SHP77 (cell line): Measurements from ENCODE around the gene MAP7.
"Not testable (repeated sequence)": the region's sequence is repeated elsewhere in the genome, so short reads cannot be mapped to it uniquely, and the experiment has no call there.

Experiments used
- DNase-seq, 2 experiments: peaks; one replicate each; lab custom pipeline; 2025; lab: John Stamatoyannopoulos, UW

Gene MAP7

DNA sequence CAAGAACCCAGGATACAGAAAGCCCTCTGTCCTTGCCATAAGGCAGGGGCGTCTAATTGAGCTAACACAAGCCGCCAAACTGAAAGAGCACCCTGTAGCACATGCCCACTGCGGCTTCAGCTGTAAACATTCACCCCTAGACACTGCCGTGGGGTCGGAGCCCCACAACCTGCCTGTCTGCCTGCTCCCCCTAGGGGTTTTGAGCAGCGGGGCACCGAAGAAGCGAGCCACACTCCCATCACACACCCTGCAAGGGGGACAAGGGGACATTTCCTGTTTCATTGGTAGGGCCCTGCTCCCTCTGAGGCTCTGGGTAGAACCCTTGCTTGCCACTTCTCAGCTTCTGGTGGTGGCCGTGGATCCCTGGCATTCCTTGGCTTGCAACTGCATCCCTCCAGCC, 215.4 kb downstream of the MAP7 start:
- no peak for DNase-seq

DNA sequence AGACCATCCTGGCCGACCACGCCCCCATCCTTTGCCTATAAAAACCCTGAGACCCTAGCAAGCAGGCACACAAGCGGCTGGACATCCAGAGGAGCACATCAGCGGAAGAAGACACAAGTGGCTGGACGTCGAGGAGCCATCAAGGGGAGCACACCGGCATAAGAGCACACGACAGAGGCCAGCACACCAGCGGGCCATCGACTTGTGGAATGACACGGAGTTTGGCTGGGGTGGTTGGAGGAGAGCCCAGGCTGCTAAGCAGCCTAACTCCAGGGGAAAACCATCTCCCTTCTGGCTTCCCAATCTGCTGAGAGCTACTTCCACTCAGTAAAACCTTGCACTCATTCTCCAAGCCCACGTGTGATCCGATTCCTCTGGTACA, 215.8 kb downstream of the MAP7 start:
- DNase-seq, result no peak

DNA sequence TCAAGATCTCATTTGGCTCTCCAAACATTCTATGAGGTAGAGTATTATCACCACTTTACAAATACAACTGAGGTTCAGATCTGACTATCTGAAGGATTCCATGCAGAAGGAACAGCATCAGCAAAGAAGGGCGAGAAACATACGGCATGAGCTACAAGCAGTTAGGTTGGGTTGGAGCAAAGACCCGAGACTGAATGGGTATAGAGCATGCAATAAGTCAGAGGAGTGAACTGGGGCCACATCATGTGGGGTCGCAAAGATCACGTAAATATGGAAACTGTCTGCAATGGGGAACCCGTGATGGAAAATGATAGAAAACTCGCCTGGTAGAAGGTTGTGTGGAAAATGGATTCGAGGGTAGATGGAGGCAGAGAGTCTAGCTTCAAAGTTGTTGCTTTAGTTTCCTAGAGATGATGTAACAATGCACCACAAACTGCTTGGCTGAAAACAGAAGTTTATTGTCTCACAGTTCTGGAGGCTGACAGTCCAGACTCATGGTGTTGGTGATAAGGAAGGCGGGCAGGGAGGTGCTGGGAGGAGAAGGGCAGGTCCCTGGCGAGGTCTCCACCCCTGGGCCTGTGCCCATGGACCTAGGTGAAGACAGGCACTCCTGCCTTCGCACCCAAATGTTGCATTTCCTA, 216.3 kb downstream of the MAP7 start:
- no peak for DNase-seq

DNA sequence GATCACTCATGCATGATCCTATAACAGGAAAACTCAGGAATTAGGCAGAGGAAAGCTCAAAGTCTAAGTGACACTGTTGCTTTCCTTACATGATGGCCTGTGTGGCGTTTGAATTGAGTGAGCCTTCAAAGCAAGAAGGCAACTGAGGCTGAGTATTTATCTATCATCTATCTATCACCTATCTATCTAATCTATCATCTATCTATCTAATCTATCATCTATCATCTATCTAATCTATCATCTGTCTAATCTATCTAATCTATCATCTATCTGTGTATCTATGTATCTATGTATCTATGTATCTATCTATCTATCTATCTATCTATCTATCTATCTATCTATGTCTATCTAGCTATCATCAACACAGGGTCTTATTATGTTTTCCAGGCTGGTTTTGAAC, 218.8 kb downstream of the MAP7 start:
- DNase-seq, result no peak

DNA sequence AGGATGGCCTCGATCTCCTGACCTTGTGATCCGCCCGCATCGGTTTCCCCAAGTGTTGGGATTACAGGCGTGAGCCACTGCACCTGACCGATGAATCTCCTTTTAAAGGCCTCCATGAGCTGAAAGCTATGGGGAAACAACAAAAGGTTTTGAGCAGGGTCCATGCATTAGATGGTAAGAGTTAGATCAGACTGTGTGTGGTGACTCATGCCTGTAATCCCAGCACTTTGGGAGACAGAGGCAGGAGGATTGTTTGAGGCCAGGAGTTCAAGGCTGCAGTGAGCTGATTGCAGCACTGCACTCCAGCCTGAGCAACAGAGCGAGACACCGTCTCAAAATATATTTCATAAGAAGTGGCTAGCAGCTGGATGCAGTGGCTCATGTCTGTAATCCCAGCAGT, 219.6 kb downstream of the MAP7 start:
- DNase-seq, result no peak

DNA sequence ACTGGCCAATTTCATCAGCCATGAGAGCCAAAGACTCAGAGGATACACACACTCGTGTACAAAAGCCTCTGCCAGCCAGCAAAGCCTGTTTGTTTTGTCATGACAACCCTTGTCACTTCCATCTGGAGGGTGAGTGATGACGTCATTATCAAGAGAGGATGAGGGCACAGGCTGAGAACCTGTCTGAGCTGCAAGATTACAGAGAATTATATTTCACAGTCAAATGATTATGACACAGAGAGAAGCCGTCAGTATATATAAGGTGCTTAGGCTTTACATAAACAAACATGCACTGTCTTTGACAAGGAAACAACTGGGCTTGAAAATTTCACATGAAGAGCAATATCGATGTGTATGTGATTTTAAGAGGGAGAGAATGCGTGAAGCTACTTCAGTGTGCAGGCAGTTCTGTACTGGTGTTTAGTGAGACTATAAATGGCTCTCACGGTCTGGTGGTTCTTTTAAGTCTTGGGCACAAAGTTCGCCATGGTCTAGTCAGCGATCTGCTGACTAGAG, 224.1 kb downstream of the MAP7 start:
- peak; percentile 90 to 91 for DNase-seq

DNA sequence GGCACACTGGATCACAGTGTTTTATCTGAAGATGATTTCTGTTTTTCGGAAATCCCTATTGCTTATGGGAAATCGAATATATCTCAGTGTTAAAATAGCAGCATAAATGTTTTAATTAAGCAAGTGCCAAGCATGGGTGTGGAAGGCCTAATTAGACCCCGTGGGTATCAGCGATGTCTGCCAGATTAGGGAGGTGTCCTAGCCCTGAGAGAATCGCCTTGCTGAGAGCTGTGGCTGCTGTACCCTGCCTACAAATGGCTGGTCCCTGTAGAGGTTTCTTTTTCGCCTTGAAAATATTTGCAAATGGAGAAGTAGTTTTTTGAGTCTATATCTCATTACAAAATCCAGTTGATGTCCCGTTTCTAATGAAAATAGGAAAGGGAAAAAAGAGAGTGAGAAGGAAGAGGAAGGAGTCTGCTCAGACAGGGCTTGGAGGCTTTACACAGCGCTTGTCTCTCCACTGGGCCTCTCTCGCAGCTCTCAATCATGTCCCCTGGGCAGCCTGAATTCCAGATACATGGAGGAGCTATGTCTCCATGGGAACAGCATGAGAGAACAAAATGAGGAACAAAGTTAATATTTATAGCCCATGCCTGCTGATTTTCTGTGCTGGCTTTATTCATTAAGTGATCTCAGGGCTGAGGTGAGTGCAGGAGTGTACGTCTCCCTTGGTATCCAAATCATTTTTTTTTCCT, 225.4 kb downstream of the MAP7 start:
- peak; percentile 26 to 37 for DNase-seq

DNA sequence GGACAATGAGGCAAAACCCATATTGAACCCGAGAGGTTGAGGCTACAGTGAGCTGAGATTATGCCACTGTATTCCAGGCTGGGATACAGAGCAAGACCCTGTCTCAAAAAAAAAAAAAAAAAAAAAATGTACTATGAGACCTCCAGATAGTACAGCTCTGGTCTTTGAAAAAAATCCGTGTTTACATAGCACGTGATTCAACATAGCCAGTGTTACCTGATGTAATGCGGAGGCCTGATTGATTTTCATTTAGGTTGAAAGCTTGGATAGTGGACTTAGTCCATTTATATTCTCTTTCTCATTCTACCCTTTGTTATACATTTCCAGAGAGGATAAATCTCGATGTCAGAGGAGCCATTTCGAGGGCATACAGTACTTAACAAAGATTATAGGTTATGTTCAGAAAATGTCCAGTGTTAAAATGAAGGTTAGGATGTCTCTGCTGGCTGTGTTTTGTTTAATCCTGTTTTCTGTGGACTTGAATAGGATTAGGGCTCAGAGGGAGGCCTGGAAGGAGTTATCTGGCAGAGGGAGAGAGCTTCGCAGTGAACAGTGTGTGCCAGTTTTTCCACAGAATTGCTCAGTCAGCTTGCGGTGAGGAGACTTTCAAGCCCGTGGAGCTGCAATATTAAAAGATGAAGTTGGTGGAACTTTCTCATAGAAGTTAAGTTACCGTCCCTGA, 226.7 kb downstream of the MAP7 start:
- no peak for DNase-seq

DNA sequence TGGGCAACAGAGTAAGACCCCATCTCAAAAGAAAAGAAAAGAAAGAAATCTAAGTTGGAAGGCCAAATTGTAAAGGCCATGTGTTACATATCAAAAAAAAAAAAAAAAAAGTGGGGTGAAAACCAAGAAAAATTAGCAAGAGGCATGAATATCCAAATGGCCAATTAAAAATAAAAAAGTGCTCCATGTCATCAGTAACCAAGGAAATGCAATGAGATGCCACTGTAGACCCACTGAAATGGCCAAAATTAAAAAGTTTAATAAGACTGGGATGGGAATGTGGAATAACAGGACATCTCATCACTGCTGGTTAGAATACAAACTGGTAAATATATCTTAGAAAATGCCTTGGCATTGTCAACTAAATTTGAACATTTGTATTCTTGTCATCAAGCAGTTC, 230.5 kb downstream of the MAP7 start:
- no peak for DNase-seq

DNA sequence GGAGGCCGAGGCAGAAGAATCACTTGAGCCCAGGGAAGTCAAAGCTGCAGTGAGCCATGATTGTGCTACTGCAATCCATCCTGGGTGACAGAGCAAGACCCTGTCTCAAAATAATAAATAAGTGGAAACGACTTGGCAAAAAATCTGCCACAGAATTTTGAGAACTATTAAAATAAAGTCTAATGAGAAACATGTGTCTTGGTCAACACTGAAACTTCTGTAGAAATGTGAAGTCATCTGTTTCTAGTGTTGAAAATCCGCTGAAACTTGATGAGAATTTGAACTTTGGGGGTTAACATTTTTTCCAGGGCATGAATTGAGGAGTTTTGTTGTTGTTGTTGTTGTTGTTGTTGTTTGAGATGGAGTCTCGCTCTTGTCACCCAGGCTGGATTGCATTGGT, 231.5 kb downstream of the MAP7 start:
- DNase-seq, result no peak

DNA sequence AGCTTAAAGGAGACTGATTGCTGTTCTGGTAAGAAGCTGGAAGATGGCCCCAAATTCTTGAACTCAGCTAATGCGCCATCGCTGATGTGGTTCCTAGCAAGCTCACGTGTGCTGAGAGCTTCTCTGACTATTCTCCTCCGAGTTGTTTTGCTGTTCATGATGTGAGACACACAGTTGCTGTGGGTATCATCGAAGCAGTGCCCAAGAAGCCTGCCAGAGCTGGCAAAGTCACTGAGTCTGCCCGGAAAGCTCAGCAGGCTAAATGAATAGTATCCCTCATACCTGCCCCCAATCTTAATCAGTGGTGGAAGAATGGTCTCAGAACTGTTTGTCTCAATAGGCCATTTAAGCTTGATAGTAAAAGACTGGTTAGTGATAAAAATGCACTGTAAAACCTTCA, 232.3 kb downstream of the MAP7 start:
- DNase-seq, result no peak

DNA sequence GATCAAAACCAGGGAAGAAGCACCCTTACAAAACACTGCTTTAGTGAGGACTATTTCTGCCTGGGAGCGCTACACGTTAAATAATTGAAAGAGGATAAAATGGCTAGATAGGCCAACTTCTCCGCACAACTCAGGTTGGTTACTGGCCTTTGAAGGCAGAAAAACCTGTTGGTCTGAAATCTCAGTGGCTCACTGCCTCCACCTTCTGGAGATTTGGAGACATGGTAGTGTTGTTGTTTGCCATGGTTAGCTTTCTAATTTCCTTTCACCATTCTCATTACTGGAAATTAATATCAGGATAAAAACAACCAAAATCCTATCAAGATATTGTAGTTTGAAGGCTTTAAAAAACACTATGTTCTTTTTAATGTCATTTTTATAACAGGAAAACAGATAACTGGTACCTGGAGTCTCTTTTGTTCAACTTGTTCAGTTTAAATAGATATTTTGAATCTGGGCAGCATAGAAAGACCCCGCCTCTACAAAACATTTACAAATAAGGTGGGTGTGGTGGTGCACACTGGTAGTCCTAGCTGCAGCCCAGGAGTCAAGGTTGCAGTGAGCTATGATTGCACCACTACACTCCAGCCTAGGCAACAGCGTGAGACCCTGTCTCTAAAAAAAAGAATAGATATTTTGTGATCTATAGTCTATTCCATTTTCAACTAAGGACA, 233.1 kb downstream of the MAP7 start:
- DNase-seq, result peak; percentile 62 to 67

DNA sequence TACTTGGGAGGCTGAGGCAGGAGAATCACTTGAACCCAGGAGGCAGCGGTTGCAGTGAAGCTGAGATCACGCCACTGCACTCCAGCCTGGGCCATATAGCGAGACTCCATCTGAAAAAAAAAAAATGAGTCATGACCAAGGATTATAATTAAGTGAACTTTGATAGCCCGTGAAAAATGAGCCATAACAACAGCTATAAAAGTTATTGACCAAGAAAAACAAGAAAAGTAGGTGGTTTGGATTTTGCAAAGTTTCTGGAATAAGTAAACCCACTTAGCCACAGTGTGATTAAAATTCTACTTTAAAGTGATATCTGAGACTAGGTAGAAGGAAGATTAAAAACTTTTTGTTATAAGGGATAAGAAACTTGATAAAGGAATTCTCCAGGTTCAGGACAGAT, 234.6 kb downstream of the MAP7 start:
- no peak for DNase-seq

DNA sequence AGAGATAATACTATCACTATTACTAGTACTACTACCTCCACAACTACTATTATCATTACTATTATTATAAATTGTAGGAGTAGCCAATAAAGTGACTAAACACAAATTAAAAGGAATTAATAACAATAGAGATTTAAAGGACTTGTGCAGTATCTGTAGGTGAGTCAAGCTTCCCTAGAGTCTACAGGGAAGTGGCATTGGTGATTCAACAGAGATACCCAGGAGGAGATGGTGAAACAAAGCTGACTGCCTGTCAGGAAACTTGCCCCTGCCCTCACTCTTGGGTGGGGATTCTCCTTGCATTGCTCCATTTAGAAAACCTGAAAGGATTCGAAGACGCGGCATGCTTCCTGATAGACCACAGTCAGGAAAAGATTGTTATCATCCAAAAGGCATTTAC, 237.2 kb downstream of the MAP7 start:
- no peak for DNase-seq

DNA sequence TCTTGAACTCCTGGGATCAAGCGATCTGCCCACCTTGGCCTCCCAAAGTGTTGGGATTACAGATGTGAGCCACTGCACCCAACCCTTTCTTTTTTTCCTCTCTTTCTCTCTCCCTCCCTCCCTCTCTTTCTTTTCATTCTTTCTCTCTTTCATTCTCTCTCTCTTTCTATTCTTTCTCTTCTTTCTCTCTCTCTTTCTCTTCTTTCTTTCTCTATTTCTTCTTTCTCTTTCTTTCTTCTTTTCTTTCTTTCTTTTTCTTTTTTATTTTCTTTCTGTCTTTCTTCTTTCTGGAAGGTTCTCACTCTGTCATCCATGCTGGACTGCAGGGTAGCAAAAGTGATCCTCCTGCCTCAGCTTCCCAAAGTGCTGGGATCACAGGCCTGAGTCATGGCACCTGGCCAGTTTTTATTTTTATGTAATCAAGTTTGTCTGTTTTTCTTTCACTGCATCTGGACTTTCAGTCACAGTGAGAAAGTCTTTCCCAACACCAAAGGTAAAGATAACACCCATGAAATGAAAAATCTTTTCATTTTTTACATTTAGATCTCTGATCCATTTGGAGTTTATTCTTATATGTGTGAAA, 240.4 kb downstream of the MAP7 start:
- no peak for DNase-seq

DNA sequence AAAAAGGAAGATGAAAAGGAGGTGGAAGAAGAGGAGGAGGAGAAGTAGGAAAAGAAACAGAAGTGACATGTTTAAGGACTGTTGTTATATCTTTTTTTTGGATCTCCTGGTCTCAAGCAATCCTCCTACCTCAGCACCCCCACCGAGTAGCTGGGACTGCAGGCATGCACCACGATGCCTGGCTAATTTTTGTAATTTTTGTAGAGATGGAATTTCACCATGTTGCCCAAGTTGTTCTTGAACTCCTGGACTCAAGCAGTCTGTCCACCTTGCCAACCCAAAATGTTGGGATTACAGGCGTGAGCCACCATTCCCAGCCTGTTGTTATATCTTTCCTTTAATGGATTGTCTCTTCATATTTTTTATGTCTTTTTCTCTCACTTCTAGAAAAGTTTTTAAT, 241.1 kb downstream of the MAP7 start:
- no peak for DNase-seq

DNA sequence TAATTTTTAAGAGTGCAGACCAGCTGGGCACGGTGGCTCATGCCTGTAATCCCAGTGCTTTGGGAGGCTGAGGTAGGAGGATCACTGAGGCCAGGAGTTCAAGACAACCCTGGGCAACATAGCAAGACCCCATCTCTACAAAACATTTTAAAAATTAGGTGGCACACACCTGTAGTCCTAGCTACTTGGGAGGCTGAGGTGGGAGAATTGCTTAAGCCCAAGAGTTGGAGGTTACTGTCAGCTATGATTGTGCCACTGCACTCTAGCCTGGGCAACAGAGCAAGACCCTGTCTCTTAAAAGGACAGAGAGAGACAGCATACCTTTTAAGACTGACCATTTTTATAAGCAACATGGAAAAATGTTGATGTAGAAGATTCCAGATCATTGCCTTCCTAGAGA, 241.8 kb downstream of the MAP7 start:
- DNase-seq, result not testable (repeated sequence)

DNA sequence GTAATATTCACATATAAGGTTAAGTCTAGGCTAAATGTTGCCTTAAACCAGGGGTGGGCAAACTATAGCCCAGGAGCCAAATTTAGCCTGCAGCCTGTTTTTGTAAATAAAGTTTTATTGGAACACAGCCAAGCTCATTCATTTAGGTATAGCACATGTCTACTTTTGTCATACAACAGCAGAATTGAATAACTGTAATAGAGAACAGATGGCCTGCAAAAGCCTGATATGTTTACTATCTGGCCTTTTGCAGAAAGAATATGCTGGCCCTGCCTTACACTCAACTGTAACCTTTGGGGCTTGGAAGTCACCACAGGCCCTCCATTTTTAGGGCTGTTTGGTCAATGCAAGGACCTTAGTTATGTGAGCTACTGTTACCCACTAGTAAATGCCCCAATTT, 242.9 kb downstream of the MAP7 start:
- DNase-seq, result no peak

DNA sequence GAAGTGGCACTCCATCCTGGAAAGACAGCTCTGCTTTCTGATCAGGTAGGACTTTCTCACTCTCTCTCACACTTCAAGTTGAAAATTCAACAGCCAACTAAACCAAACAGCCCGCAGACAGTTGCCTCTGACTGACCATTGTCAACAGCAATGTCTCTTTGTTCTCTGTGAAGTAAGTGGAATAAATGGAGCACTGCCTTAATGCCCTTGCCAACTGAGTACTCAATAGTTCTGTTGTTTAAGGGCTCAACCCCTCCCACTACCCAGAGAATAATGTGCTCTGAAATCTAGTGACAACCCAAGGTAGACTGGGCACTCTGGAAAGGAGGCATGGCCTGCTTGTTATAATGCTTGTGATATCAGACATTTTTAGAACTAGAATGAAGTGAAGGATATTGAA, 243.8 kb downstream of the MAP7 start:
- no peak for DNase-seq

DNA sequence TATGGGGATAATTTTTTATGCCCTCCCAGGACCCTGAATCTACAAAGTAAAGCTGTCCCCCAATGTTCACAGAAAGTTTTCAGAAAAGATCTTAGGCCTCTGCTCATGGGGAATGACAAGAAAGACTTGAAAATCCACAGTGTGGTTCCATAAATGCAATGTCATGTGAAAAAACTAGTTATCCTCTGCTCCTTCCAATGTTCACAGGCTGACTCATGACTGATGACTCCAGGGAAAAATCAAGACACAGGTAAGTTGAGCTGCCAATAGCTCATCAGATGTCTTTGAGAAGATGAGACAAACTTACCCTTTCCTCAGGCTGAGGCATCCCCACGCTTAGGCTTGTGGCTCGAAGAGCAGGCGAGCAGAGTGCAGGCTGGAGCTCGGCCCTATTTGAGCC, 245.8 kb downstream of the MAP7 start:
- DNase-seq, result no peak

DNA sequence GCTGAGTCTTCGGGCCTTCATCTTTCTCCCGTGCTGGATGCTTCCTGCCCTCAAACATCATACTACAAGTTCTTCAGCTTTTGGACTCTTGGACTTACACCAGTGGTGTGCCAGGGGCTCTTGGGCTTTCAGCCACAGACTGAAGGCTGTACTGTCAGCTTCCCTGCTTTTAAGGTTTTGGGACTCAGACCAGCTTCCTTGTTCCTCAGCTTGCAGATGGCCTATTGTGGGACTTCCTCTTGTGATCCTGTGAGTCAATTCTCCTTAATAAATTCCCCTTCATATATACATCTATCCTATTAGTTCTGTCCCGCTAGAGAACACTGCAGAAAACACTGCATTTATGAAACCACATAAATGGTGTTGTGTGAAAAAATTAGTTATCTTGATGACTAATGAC, 246.7 kb downstream of the MAP7 start:
- no peak for DNase-seq

DNA sequence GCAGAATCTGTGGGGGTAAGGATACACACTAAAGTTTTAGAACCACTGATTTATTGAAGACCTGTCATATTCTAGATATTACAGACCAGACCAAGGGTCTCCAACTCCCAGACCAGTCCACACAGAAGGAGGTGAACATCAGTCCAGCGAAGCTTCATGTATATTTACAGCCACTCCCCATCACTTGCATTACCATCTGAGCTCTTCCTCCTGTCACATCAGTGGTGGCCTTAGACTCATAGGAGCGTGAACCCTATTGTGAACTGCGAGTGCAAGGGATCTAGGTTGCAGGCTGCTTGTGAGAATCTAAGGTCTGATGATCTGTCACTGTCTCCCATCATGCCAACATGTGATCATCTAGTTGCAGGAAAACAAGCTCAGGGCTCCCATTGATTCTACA, 255.6 kb downstream of the MAP7 start:
- no peak for DNase-seq
